Testis (tissue), 2 donors: Measurements from ENCODE around the gene OR2AE1.
"Not testable (repeated sequence)": the region's sequence is repeated elsewhere in the genome, so short reads cannot be mapped to it uniquely, and the experiment has no call there.

Experiments
- CTCF ChIP-seq, 3 experiments: fragments of 450-650 bp in 2 of 3; fragments of 200-600 bp in 1 of 3; sonication (generic) in 1 of 3; IDR thresholded peaks; one replicate each; pipeline ENCODE4 v1.5.1; 2016 to 2019; ENCODE audit warnings: antibody characterized with exemption in 3 of 3, mild to moderate bottlenecking in 2 of 3, moderate library complexity in 1 of 3
- POLR2A ChIP-seq: fragments of 450-650 bp; IDR thresholded peaks from one replicate; pipeline ENCODE4 v1.6.1; 2017; ENCODE audit warnings: antibody characterized with exemption, mild to moderate bottlenecking, moderate library complexity

- TF ChIP-seq POLR2A; CTCF (IDR thresholded peaks at IDR 0.05): not testable (repeated sequence)
These were observed 13.5 kb upstream of the OR2AE1 start for GRCh38 chr7:99890348-99890747.
